Heart right ventricle (tissue), 16 donors: ENCODE data around the gene TOMM40. TPM values are rescaled to one million over a fixed set of nuclear protein-coding genes. Genes with fewer than 3 reads are reported as not detected.

ENCODE experiments used
- ATAC-seq, 8 donors: fragments of 200-7000 bp; cut with Tn5 transposase; one replicate each; pipeline ENCODE4 v1.9.1; 2020; ENCODE audit warnings: mild to moderate bottlenecking in 8 of 8, moderate library complexity in 8 of 8, moderate number of reproducible peaks in 1 of 8
- DNase-seq, 2 donors: peaks; one replicate each; pipeline ENCODE4 v3.0.0-alpha.2; 2020
- H3K27ac ChIP-seq, 10 donors: fragments of 200-600 bp; sonication (generic) in 2 of 10; one replicate each; pipeline versions ENCODE4 v1.5.0 to v1.8.0; 2020 to 2022; ENCODE audit warnings: mild to moderate bottlenecking in 3 of 10
- H3K27me3 ChIP-seq, 7 donors: fragments of 200-600 bp; one replicate each; pipeline ENCODE4 v1.8.0; 2021 to 2022; ENCODE audit warnings: mild to moderate bottlenecking in 2 of 7
- H3K36me3 ChIP-seq, 9 donors: fragments of 200-600 bp; sonication (generic) in 1 of 9; one replicate each; pipeline versions ENCODE4 v1.5.0 to v1.8.0; 2020 to 2022; ENCODE audit warnings: mild to moderate bottlenecking in 2 of 9
- H3K4me1 ChIP-seq, 9 donors: fragments of 200-600 bp; sonication (generic) in 1 of 9; one replicate each; pipeline versions ENCODE4 v1.5.0 to v1.8.0; 2020 to 2022; ENCODE audit warnings: mild to moderate bottlenecking in 4 of 9
- H3K4me3 ChIP-seq, 10 donors: fragments of 200-600 bp; sonication (generic) in 2 of 10; one replicate each; pipeline versions ENCODE4 v1.5.0 to v1.8.0; 2020 to 2022; ENCODE audit warnings: mild to moderate bottlenecking in 7 of 10, moderate library complexity in 2 of 10
- H3K9me3 ChIP-seq, 11 donors: fragments of 200-600 bp in 10 of 11; sonication (generic) in 2 of 11; one replicate each; pipeline versions ENCODE4 v1.5.0 to v1.8.0; 2013 to 2022; ENCODE audit warnings: mild to moderate bottlenecking in 2 of 11, control low read depth in 1 of 11, moderate library complexity in 1 of 11
- WGBS, 2 donors: extraction: QIAGEN DNeasy Blood & Tissue Kit; methylation state at CpG; one replicate each; pipeline ENCODE4 v1.1.7; 2013; ENCODE audit warnings: inconsistent platforms in 1 of 2; 5-methylcytosine and 5-hydroxymethylcytosine counted together
- intact Hi-C, 10 donors: fragments of 100-400 bp; cut with DNase I; formaldehyde crosslinking; loops; one replicate each; pipeline versions ENCODE4 v1.11.1 to v1.14.2; 2022
- polyA plus RNA-seq, 2 donors: library from polyadenylated mRNA; stranded (reverse); fragments of 200-250 nt; gene quantifications; one replicate each; pipeline ENCODE4 v1.2.3, GENCODE V29; 2013
- total RNA-seq, 10 donors: library from RNA; stranded (reverse); fragmentation: NEBNext Ultra II Directional in 3 of 10; extraction: Animal tissue kit (Norgen Biotek cat#: 25700) in 3 of 10; gene quantifications; one replicate each; pipeline versions ENCODE4 v1.2.1 to v1.2.4, GENCODE V29; 2021 to 2023
- TF ChIP-seq, protein P1 (sequence below), 9 donors: fragments of 200-600 bp; sonication (generic) in 2 of 9; IDR thresholded peaks; one replicate each; pipeline versions ENCODE4 v1.5.0 to v1.8.0; 2021 to 2022; ENCODE audit warnings: antibody characterized with exemption in 9 of 9, mild to moderate bottlenecking in 5 of 9, moderate library complexity in 1 of 9
- donor health status: Arrhythmogenic right ventricular cardiomyopathy.
- donor health status: ischemic (EF 13 %, LVEDD 7.1; RV severe dilation, severe dysfunction).
- donor health status: healthy with polysubstance abuse.
- donor health status: DM: no; HTN: yes; CAD: no.
- donor health status: DM: no; HTN: no; CAD: no.
- donor health status: ischemic (EF 25% LVEDD 6.9; RV normal size, moderate dysfunction).
- donor health status: ischemic (EF 25% LVEDD 5.7; RV mildly dilated, moderate dysfunction).
- donor health status: healthy.
- donor health status: DM: yes; HTN: yes; CAD: no.
- donor health status: Ischemic cardiomyopathy.
- donor health status: ischemic (EF 35%, LVEDD 5.7; RV mildly dilated, moderate dysfunction).
- donor health status: nonischemic (EF 11% LVEDD 7.7; RV severe dilation, severe dysfunction).
- donor health status: DM: yes; HTN: yes; CAD: no.
- donor health status: PGD.
- donor health status: ischemic (EF 29% LVEDD 5.4; RV normal size, mild dysfunction).
- donor health status: nonischemic (EF 23%, LVEDD 6.1; RV moderate dilation, normal function).

The TOMM40 gene
- total and polyA plus RNA-seq, 12 donors, result 37.8 to 77.5 (median 45.2) TPM

DNA sequence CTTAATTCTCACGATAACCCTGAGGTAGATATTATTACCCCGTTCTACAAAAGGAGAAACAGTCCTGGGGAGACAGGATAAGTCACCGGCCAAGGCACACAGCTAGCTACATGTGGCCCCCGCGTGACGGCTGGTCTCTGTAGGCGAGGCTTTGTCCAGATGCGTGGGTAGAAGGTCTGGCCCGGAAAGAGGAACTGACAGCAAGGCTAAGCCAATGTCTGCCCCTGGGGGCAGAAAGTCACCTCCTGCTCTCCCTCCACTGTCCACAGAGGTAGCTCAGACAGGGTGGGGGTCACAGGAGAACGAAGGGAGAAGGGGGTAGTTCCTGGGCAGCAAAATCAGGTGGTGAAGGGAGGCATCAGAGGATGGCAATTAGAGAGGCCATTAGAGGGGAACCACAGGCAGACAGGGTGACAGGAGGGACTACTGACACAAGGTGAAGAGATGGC, 52.8 kb downstream of the TOMM40 start:
- Histone ChIP-seq H3K4me1 (peaks cover 0 to 13% (median 0%) of the 10 kb centered on the region in 9 donors), H3K27me3 (no peaks in the 10 kb centered on the region), H3K27ac (peak overlapping the region in 1 of 10 donors; percentile 10), H3K36me3 (peaks cover 0 to 6% (median 0%) of the 10 kb centered on the region in 9 donors), H3K9me3 (no peaks in the 10 kb centered on the region), H3K4me3 (no peak overlapping the region)
- intact Hi-C loops, result no loop called here
- TF ChIP-seq, protein P1, sequence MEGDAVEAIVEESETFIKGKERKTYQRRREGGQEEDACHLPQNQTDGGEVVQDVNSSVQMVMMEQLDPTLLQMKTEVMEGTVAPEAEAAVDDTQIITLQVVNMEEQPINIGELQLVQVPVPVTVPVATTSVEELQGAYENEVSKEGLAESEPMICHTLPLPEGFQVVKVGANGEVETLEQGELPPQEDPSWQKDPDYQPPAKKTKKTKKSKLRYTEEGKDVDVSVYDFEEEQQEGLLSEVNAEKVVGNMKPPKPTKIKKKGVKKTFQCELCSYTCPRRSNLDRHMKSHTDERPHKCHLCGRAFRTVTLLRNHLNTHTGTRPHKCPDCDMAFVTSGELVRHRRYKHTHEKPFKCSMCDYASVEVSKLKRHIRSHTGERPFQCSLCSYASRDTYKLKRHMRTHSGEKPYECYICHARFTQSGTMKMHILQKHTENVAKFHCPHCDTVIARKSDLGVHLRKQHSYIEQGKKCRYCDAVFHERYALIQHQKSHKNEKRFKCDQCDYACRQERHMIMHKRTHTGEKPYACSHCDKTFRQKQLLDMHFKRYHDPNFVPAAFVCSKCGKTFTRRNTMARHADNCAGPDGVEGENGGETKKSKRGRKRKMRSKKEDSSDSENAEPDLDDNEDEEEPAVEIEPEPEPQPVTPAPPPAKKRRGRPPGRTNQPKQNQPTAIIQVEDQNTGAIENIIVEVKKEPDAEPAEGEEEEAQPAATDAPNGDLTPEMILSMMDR (IDR thresholded peaks at IDR 0.05), result no peak
- WGBS, 2 donors, result 45 to 55% methylated on average over 10 of the region's 10 CpGs
- peak in 7 of 8 donors; percentile 50 to 82 (median 64) for ATAC-seq
- peak; percentile 25 to 47 for DNase-seq

DNA sequence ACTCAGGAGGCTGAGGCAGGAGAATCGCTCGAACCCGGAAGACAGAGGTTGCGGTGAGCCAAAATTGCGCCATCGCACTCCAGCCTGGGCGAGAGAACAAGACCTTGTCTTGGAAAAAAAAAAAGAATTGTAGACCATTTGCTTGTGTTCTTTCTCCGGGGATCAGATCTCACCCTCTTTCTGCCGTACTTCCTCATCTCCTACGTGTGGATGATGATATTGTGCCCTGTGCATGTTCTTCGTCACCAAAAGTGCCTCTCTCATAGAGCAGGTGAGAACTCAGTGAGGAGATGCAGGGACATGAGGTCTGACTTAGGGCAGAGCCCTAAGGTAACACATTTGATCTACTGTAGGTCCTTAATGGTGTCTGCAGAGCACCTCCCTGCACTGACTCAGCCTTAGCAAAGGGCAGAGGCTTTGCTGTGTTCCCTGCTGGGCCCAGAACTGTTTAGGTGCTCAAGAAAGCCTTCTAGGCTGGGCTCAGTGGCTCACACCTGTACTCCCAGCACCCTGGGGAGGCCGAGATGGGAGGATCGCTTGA, 56.1 kb downstream of the TOMM40 start:
- WGBS, 2 donors, result 90 to 94% methylated on average over 13 of the region's 13 CpGs
- H3K4me3 ChIP-seq, result no peak overlapping the region
- no peaks in the 10 kb centered on the region for H3K27me3 ChIP-seq
- intact Hi-C loops, result loop anchor here in 1 of 10 donors (5.0 kb wide), 1 partner anchor 40 kb away; the partner anchor contains the start of gene APOE
- no peak for DNase-seq
- ATAC-seq, result no peak
- peaks cover 0 to 26% (median 0%) of the 10 kb centered on the region in 9 donors for H3K36me3 ChIP-seq
- peaks cover 0 to 23% (median 16%) of the 10 kb centered on the region in 9 donors for H3K4me1 ChIP-seq
- no peaks in the 10 kb centered on the region for H3K9me3 ChIP-seq
- TF ChIP-seq, protein P1 (IDR thresholded peaks at IDR 0.05), result no peak
- no peak overlapping the region for H3K27ac ChIP-seq

DNA sequence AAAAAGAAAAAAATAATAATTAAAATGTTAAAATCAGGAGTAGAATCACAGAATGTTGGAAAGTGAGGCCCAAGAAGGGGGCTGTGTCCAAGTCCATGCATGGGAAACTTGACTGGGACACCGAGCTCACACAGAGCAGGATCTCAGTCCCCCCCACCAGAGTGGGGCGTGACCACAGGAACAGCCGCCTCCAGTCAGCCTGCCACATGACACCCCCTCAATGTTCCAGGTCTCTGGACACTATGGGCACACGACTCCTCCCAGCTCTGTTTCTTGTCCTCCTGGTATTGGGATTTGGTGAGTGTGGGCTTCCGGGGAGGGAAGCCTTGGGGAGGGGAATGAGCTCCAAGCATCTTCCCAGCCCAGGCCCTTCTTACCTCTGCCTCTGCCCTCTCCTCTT, 57.2 kb downstream of the TOMM40 start:
- WGBS, 2 donors, result 78 to 79% methylated on average over 5 of the region's 5 CpGs
- TF ChIP-seq, protein P1 (IDR thresholded peaks at IDR 0.05), result no peak
- Histone ChIP-seq H3K9me3 (no peaks in the 10 kb centered on the region), H3K36me3 (peaks cover 0 to 26% (median 0%) of the 10 kb centered on the region in 9 donors), H3K4me1 (peaks cover 0 to 24% (median 18%) of the 10 kb centered on the region in 9 donors), H3K27me3 (no peaks in the 10 kb centered on the region), H3K4me3 (no peak overlapping the region), H3K27ac (no peak overlapping the region)
- intact Hi-C loops, result loop anchor here in 1 of 10 donors (5.0 kb wide), 1 partner anchor 41 kb away; the partner anchor contains the start of gene APOE
- ATAC-seq (no peak), DNase-seq (no peak)

GRCh38 chr19:44948763-44949374, 57.8 kb downstream of the TOMM40 start:
- TF ChIP-seq, protein P1 (IDR thresholded peaks at IDR 0.05), result no peak
- H3K4me3 ChIP-seq, result no peak overlapping the region
- H3K27ac ChIP-seq, result no peak overlapping the region
- no peaks in the 10 kb centered on the region for H3K27me3 ChIP-seq
- DNase-seq (no peak), ATAC-seq (no peak)
- intact Hi-C loops, result loop anchor here in 1 of 10 donors (5.0 kb wide), 1 partner anchor 42 kb away; the partner anchor contains the start of gene APOE
- peaks cover 6 to 26% (median 18%) of the 10 kb centered on the region in 9 donors for H3K4me1 ChIP-seq
- peaks cover 0 to 26% (median 0%) of the 10 kb centered on the region in 9 donors for H3K36me3 ChIP-seq
- no peaks in the 10 kb centered on the region for H3K9me3 ChIP-seq
- 87 to 94% methylated on average over 5 of the region's 5 CpGs for WGBS, 2 donors
